Islet of Langerhans (tissue), 1 donor: ENCODE measurements around the gene CAMK1.

Source experiments
- FAIRE-seq: peaks from one replicate; lab custom pipeline; 2011; peaks lifted over from hg19 to GRCh38; lab: Jason Lieb, UNC

CAMK1 gene

GRCh38 chr3:9792405-9793160 is 22.8 kb upstream of the CAMK1 start, which contains the start of the genes ARPC4 and TADA3:
ARPC4 (plus strand) TSS chr3:9793082; CDS start chr3:9793122, 40 bp downstream.
TADA3 (minus strand) TSS chr3:9792473; CDS start chr3:9791466, 1,007 bp downstream.
- no peak for FAIRE-seq

GRCh38 chr3:9791790-9792404 is 22.1 kb upstream of the CAMK1 start:
- no peak for FAIRE-seq

- no peak for FAIRE-seq
Measured at GRCh38 chr3:9791127-9791526, 21.4 kb upstream of the CAMK1 start.

GRCh38 chr3:9787714-9788113 is 18.0 kb upstream of the CAMK1 start:
- no peak for FAIRE-seq

GRCh38 chr3:9786825-9787669 is 17.3 kb upstream of the CAMK1 start:
- FAIRE-seq = no peak

GRCh38 chr3:9786209-9786739 is 16.5 kb upstream of the CAMK1 start:
- no peak for FAIRE-seq

- no peak for FAIRE-seq
Measured at GRCh38 chr3:9785602-9786001, 15.9 kb upstream of the CAMK1 start.

GRCh38 chr3:9784965-9785364 is 15.2 kb upstream of the CAMK1 start:
- no peak for FAIRE-seq

GRCh38 chr3:9783954-9784353 is 14.2 kb upstream of the CAMK1 start:
- no peak for FAIRE-seq

- no peak for FAIRE-seq
Measured at GRCh38 chr3:9782770-9783169, 13.0 kb upstream of the CAMK1 start.

GRCh38 chr3:9781978-9782603 is 12.3 kb upstream of the CAMK1 start:
- no peak for FAIRE-seq

- FAIRE-seq = no peak
Measured at GRCh38 chr3:9781551-9781950, 11.8 kb upstream of the CAMK1 start.

- FAIRE-seq = no peak
Measured at GRCh38 chr3:9780910-9781309, 11.2 kb upstream of the CAMK1 start.

- FAIRE-seq = no peak
Measured at GRCh38 chr3:9780458-9780812, 10.7 kb upstream of the CAMK1 start.

- no peak for FAIRE-seq
Measured at GRCh38 chr3:9779721-9780457, 10.1 kb upstream of the CAMK1 start.

GRCh38 chr3:9779075-9779593 is 9.4 kb upstream of the CAMK1 start:
- FAIRE-seq = no peak

GRCh38 chr3:9778143-9779074 is 8.7 kb upstream of the CAMK1 start:
- no peak for FAIRE-seq

GRCh38 chr3:9777694-9778021 is 7.9 kb upstream of the CAMK1 start:
- no peak for FAIRE-seq

- no peak for FAIRE-seq
Measured at GRCh38 chr3:9776896-9777693, 7.3 kb upstream of the CAMK1 start.
